SK-N-SH (cell line): Measurements from ENCODE around the gene MTCL1. TPM values are rescaled to one million over a fixed set of nuclear protein-coding genes. Genes with fewer than 3 reads are reported as not detected.
A peak's percentile ranks its signal among the peaks of the same experiment; 100 is the strongest.

Experiments used
- CTCF ChIA-PET: fragments of 300-600, 350-600 bp; formaldehyde crosslinking; extraction: SDS; loops from one replicate; lab custom pipeline; 2021; lab: Yijun Ruan, JAX
- POLR2A ChIA-PET: fragments of 350-600 bp; sonication (Branson Sonifier 250); formaldehyde crosslinking; extraction: SDS; loops from one replicate; lab custom pipeline; 2020; ENCODE audit warnings: antibody characterized with exemption, inconsistent platforms; lab: Yijun Ruan, JAX
- DNase-seq: peaks from one replicate; pipeline ENCODE4 v3.0.0; 2012
- H2AFZ ChIP-seq: fragments of 200-600 bp; sonication (generic); 2 replicates; pipeline ENCODE4 v1.8.1; 2016; ENCODE audit warnings: antibody characterized with exemption, mild to moderate bottlenecking, low read depth
- H3F3A ChIP-seq: fragments of 200-600 bp; sonication (generic); replicated peaks from 2 replicates; pipeline ENCODE3; 2016; ENCODE audit warnings: antibody characterized with exemption, mild to moderate bottlenecking; ENCODE audit not compliant: insufficient read depth
- H3K27ac ChIP-seq, 2 experiments: fragments of 200-500 bp in 1 of 2; fragments of 200-600 bp in 1 of 2; sonication (Bioruptor generic) in 1 of 2; sonication (generic), shearing (Covaris generic) in 1 of 2; 2 replicates each; pipeline versions ENCODE4 v1.5.1 to v1.6.1; 2014 to 2016; ENCODE audit warnings: low read depth in 2 of 2, inconsistent platforms in 1 of 2, low read length in 1 of 2, mild to moderate bottlenecking in 1 of 2, mixed read lengths in 1 of 2
- H3K27me3 ChIP-seq: fragments of 200-600 bp; sonication (generic), shearing (Covaris generic); 2 replicates; pipeline ENCODE4 v1.6.1; 2016; ENCODE audit warnings: mixed run types; ENCODE audit not compliant: insufficient read depth
- H3K36me3 ChIP-seq, 2 experiments: fragments of 200-500 bp in 1 of 2; fragments of 200-600 bp in 1 of 2; sonication (Bioruptor generic) in 1 of 2; sonication (generic) in 1 of 2; replicated peaks in 1 of 2; 2 replicates each; pipeline versions ENCODE3 to v1.5.1; 2014 to 2016; ENCODE audit warnings: low read length in 1 of 2, mild to moderate bottlenecking in 1 of 2; ENCODE audit not compliant: insufficient read depth in 2 of 2, control insufficient read depth in 1 of 2
- H3K4me1 ChIP-seq, 2 experiments: fragments of 200-500 bp in 1 of 2; fragments of 200-600 bp in 1 of 2; sonication (Bioruptor generic) in 1 of 2; sonication (generic), shearing (Covaris generic) in 1 of 2; 2 replicates each; pipeline versions ENCODE4 v1.5.1 to v1.6.1; 2014 to 2016; ENCODE audit warnings: low read depth in 1 of 2, low read length in 1 of 2, mixed run types in 1 of 2; ENCODE audit not compliant: insufficient read depth in 2 of 2, control insufficient read depth in 1 of 2
- H3K4me2 ChIP-seq: fragments of 200-600 bp; sonication (generic), shearing (Covaris generic); 2 replicates; pipeline ENCODE4 v1.6.1; 2017; ENCODE audit warnings: mixed run types
- H3K4me3 ChIP-seq, 2 experiments: fragments of 200-500 bp in 1 of 2; fragments of 200-600 bp in 1 of 2; sonication (Bioruptor generic) in 1 of 2; sonication (generic), shearing (Covaris generic) in 1 of 2; 2 replicates each; pipeline versions ENCODE4 v1.5.1 to v1.8.1; 2014 to 2016; ENCODE audit warnings: low read depth in 2 of 2, inconsistent platforms in 1 of 2, low read length in 1 of 2, mild to moderate bottlenecking in 1 of 2, mixed read lengths in 1 of 2, moderate library complexity in 1 of 2
- H3K79me2 ChIP-seq: fragments of 200-600 bp; sonication (generic); 2 replicates; pipeline ENCODE4 v1.8.1; 2017; ENCODE audit warnings: mild to moderate bottlenecking; ENCODE audit not compliant: insufficient read depth
- H3K9ac ChIP-seq: fragments of 200-600 bp; sonication (generic); 2 replicates; pipeline ENCODE4 v1.6.1; 2017; ENCODE audit warnings: mixed run types
- H3K9me2 ChIP-seq: fragments of 200-600 bp; sonication (generic); 2 replicates; pipeline ENCODE4 v1.6.1; 2017; ENCODE audit warnings: mixed run types
- H3K9me3 ChIP-seq: fragments of 200-600 bp; sonication (generic); 2 replicates; pipeline ENCODE4 v1.6.1; 2017; ENCODE audit warnings: mixed run types, mild to moderate bottlenecking, moderate library complexity
- H4K20me1 ChIP-seq: fragments of 200-600 bp; sonication (generic); 2 replicates; pipeline ENCODE4 v1.6.1; 2017; ENCODE audit warnings: mild to moderate bottlenecking, mixed run types; ENCODE audit not compliant: insufficient read depth
- CTCF ChIP-seq: fragments of 200-600 bp; sonication (generic); IDR thresholded peaks from 2 replicates; pipeline ENCODE4 v1.6.1; 2017; ENCODE audit warnings: antibody characterized with exemption, mild to moderate bottlenecking, moderate library complexity
- GATA2 ChIP-seq: sonication (generic); formaldehyde crosslinking; IDR thresholded peaks from 2 replicates; pipeline ENCODE4 v1.5.0; 2020; ENCODE audit warnings: mild to moderate bottlenecking, missing genetic modification reagents
- MAX ChIP-seq: IDR thresholded peaks from 2 replicates; pipeline ENCODE4 v1.4.0; 2012; ENCODE audit warnings: low read depth
- MXI1 ChIP-seq: IDR thresholded peaks from 2 replicates; pipeline ENCODE4 v1.6.1; 2012; ENCODE audit warnings: mild to moderate bottlenecking, low read depth, low read length, improper control_type of control experiment
- NRF1 ChIP-seq: IDR thresholded peaks from 2 replicates; pipeline ENCODE4 v1.6.1; 2012; ENCODE audit warnings: low read depth, mild to moderate bottlenecking, low read length
- POLR2AphosphoS5 ChIP-seq: IDR thresholded peaks from 2 replicates; pipeline ENCODE4 v1.6.1; 2012; ENCODE audit warnings: low read depth, low read length
- RAD21 ChIP-seq: IDR thresholded peaks from 2 replicates; pipeline ENCODE4 v1.6.1; 2012; ENCODE audit warnings: mild to moderate bottlenecking, low read length
- RCOR1 ChIP-seq: fragments of 150-350 bp; IDR thresholded peaks from 2 replicates; pipeline ENCODE4 v1.6.1; 2017; ENCODE audit warnings: antibody characterized with exemption, low read length
- SIN3A ChIP-seq: IDR thresholded peaks from 2 replicates; pipeline ENCODE4 v1.6.1; 2012; ENCODE audit warnings: low read depth, mild to moderate bottlenecking, low read length, moderate library complexity, borderline replicate concordance
- SMC3 ChIP-seq: IDR thresholded peaks from 2 replicates; pipeline ENCODE4 v1.6.1; 2012; ENCODE audit warnings: low read depth, low read length, improper control_type of control experiment
- USF1 ChIP-seq: IDR thresholded peaks from 2 replicates; pipeline ENCODE4 v1.4.0; 2012; ENCODE audit warnings: low read depth, borderline replicate concordance
- WGBS: methylation state at CpG from one replicate; pipeline ENCODE4 v1.1.6; 2017; ENCODE audit warnings: low lambda C conversion rate; 5-methylcytosine and 5-hydroxymethylcytosine counted together
- polyA plus RNA-seq, 3 experiments: library from polyadenylated mRNA; depleted of rRNA; stranded (reverse); fragments of >200 nt; gene quantifications; 2 replicates each; pipeline ENCODE4 v1.2.3, GENCODE V29; 2012

MTCL1 gene
- polyA plus RNA-seq, 1 of the 3 experiments (the other 2 are of a cell fraction): 33.5 TPM

- Histone ChIP-seq H3K36me3 (peaks cover 0 to 6% of the 10 kb centered on the region in 2 experiments), H3K79me2 (peaks cover 37% of the 10 kb centered on the region), H3K4me1 (peaks cover 20 to 25% of the 10 kb centered on the region in 2 experiments), H3K27me3 (no peaks in the 10 kb centered on the region), H3K4me2 (peak overlapping the region; percentile 97), H3F3A (peaks cover 13% of the 10 kb centered on the region), H3K9me2 (no peaks in the 10 kb centered on the region), H3K4me3 (peak overlapping the region; percentile 54 to 66), H3K9ac (peak overlapping the region; percentile 75), H4K20me1 (peaks cover 32% of the 10 kb centered on the region), H3K27ac (peak overlapping the region; percentile 86 to 87), H2AFZ (peak overlapping the region; percentile 92), H3K9me3 (no peaks in the 10 kb centered on the region)
- TF ChIP-seq USF1 (no peak), RCOR1 (no peak), MXI1 (peak; percentile 70), MAX (peak; percentile 66; the same call in 1 of the 2 replicates), SIN3A (0 out of 2 replicates have a peak, but pooled peaks have one; percentile 25), POLR2AphosphoS5 (peak; percentile 60; the same call in 1 of the 2 replicates), CTCF (no peak), NRF1 (peak; percentile 77), GATA2 (CRISPR knock-in tag) (no peak), RAD21 (no peak), SMC3 (no peak)
- CTCF ChIA-PET: interaction anchor here (0.7 to 4.5 kb wide), 7 partner anchors 9 to 283 kb away, joined by 3 to 21 read pairs (median 6); no protein-coding TSS in a partner anchor
- peak; percentile 99 for DNase-seq
- POLR2A ChIA-PET: interaction anchor here (2.0 kb wide), 2 partner anchors 62 to 278 kb away, joined by 13 to 16 read pairs; no protein-coding TSS in a partner anchor
- WGBS: 20% methylated on average over 21 of the region's 64 CpGs
Measured at GRCh38 chr18:8704361-8705237, 757 bp upstream of the MTCL1 start.
